HG03520 (cell line): ENCODE measurements around the gene PTBP1.

Source experiments
- ATAC-seq: cut with Tn5 transposase; IDR thresholded peaks from one replicate; pipeline ENCODE4 v1.9.1; 2021; ENCODE audit warnings: mild to moderate bottlenecking, moderate library complexity; ENCODE audit not compliant: unreplicated experiment

Gene PTBP1

DNA sequence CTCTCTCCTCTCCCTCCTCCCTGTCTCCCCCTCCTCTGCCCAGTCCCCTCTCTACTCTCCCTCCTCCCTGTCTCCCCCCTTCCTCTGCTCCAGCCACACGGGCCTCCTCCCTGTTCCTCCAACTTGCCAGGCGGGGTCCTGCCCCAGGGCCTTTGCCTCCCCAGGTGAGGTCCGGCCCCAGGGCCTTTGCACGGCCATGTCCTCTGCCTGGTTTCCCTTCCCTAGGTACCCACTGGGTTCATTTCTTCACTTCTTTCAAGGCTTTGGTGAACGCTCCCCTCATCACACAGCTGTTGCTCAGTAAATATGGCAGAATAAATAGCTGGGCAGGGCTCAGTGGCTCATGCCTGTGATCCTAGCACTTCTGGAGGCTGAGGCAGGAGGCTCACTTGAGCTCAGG, 25.2 kb upstream of the PTBP1 start:
- no peak for ATAC-seq

DNA sequence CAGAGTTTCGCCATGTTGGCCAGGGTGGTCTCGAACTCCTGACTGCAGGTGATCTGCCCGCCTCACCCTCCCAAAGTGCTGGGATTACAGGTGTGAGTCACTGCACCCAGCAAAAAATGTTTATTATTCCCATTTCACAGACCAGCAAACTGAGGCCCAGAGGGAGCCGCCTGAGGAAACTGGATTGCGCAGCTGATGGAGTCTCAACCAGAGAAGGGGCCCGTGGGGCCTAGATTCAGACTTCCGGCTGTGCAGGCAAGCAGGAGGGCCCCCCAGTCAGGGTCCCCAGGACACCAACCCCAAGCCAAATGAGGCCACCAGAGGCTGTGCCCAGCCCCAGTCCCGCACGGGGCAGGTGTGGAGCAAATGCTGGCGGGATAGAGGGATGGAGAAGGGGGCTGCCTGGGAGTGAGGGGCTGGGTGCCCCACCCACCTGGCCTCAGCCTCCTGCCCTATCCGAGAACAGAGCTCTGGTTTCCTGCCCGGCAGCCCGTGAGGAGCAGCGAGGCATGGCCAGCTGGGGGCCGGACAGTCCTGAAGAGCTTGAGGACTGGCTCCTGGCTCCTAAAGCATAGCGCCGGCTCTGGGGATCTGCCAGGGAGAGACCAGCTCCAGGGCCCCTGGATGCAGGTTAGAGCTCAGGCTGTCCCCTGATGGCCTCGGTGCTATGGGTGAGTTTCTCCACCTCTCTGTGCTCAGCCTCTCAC, 24.4 kb upstream of the PTBP1 start:
- ATAC-seq = no peak

DNA sequence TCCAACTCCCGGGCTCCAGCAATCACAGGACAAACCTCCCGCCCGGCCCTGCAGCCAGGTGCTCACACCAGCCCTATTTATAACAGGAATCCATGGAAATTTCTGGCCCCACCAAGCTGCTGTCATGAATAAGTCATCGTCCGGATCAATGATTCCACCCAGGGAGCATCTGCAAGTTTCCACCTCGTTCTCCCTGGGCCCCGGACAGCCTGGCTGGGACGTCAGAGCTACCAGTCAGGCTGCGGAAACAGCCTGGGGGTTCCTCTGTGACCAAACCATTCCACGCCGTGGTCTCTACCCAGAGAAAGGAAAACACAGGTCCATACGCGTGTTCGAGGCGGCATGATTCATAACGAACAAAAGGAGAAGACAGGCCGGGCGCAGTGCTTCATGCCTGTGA, 20.7 kb upstream of the PTBP1 start:
- no peak for ATAC-seq

DNA sequence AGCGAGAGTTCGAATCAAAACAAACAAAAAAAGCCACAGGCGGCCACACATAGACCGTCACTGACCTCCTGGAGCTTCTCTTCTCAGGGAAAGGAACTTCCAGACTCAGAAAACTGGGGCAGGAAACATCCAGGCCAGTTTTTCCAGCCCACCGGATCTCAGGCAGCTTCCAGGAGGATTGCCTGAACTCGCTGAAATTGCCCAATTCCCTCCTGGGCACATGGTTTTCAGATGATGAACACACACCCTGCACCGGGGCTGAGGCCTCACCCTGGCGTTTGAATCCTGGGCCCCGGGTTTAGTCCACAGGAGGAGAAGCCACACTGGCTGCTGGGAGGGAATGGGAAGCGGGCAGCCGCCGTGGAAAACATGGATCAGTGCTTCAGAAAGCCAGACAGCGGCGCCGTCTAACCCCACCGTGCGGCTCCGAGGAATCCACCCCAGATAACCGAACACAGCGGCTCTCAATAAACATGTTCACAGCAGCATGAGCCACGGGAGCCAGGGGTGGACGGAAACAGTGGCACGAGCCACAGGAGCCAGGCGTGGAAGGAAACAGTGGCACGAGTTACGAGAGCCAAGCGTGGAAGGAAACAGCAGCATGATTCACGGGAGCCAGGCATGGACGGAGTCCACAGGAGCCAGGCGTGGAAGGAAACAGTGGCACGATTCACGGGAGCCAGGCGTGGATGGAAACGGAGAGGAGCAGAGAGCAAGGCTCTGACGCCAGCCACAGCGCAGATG, 18.2 kb upstream of the PTBP1 start:
- no peak for ATAC-seq

DNA sequence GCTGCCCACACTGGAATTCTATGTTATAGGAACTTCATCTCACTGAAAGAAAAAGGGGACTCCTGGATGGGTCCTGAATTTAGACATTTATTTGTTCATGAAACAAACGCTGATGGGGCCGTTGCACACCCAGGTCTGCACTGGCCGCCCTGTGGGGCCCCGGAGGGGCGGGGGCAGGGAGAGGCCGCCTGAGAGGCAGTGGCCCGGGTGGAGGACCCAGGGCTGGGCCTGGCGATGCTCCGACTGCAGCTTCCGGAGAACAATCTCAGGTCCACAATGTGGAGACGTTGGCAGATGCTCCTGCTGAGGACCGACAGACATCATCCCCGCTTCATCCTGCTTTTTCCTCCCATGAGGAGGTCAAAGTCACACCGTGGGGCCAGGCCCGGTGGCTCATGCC, 16.3 kb upstream of the PTBP1 start:
- ATAC-seq = no peak

DNA sequence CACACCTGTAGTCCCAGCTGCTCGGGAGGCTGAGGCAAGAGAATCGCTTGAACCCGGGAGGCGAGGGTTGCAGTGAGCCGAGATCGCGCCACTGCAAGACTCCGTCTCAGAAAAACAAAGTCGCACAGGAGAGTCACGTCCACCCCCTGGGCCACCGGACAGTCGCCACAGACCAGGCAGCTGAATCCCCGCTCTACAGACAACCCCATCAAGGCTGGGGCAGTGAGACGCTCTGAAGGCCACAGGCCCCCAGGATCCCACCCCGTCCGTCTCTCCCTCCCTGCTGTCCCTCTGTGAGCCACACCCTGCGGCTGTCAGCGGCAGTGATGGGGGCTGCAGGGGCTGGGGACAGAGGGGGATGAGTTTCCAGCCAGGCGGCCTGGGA, 15.5 kb upstream of the PTBP1 start:
- ATAC-seq = no peak

DNA sequence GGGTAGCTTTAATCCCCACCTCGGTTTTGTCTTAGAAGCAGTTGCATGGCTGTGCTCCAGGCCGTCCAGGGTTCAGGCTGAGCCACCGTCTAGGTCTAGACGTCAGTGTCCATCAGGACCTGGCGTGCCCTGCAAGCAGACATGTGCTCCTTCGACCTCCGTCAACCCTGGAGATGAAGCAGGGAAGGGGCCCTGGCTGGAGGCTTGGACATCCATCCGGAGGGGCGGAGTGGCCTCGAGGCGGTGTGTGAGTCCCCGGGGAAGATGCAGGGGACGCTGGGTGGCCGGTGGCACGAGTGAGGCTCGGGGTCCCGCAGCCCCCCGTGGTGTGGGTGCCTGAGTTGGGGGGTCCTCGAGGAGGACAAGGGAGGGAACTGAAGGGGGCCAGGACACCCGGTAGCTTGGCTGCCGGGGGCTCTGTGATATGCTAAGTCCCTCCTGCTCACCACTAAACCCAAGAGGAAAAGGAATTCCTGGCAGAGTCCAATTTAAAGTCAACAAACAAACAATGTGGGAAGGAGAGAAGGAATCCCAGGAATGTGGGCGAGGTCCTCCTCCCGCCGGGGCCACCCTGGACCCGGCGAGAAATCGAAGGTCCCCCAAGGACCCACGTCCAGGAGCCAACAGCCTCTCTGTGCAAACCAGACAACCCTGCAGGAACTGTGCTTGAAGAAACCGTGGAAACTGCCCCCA, 14.9 kb upstream of the PTBP1 start:
- ATAC-seq = no peak

DNA sequence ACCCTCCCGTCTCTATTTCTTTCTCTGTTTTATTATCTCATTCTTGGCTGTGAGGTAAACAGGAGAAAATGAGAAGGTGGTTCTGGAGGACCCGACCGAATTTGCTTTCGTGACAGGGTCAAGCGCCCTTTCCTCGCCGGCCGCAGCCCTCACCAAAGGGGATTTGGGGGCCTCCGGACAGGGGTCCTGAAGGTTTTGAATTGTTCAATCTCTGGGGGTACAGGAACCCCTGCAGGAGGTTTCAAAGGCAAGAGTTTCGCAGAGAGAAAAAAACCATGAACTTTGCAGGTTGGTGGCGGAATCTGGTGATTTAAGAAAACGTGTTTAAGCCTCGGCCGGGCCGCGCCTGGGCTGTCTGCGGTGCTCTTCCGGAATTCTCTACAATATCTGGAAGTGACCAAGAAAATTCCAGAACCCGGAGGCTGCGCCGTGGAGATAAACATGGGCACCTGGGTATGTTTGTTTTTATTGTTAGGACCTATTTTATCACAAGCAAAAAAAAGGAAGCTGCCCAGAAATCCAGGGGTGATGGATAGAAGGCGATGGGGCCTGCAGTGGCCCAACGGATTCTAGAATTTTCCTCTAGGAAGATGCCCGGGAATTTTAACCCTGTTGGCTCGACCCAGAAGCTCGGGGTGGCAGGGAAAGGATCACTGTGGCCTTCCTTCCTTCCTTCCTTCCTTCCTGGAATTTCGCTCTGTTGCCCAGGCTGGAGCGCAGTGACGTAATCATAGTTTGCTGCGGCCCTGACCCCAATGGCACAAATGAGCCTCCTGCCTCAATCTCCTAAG, 14.2 kb upstream of the PTBP1 start:
- no peak for ATAC-seq

DNA sequence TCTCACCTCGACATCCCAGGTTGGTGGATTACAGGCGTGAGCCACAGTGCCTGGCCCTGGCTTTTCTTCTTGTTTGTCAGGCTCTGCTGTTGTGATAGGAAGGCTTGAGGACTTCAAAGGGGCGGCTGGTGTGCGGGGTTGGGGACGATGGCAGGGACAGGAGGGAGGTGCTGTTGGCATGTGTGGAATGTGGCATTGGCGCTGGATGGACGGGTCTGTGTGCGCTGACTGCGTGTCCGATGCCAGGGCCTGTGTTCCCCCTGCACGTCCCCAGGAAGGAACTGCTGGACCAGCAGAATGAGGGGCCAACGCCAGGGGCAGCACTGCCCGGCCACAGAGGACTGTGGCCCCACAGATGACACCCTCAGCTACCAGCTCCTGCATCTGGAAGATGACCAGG, 12.7 kb upstream of the PTBP1 start:
- ATAC-seq = no peak

DNA sequence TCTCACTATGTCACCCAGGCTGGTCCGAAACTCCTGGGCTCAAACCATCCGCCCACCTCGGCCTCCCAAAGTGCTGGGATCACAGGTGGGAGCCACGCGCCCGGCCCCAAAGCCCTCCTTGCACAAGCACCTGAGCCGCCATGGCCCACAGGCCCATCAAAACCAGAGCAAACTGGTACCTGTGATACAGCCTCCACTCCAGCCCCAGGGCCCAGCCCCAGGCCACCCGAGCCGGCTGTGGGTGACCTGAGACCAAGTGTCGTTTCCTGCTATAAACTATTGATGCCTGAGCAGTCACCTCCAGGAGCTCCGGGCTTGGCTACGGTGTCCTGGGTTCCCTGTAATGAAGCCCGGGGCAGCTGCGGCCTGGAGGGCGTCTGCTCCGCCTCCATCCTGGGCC, 9.7 kb upstream of the PTBP1 start:
- ATAC-seq = no peak

DNA sequence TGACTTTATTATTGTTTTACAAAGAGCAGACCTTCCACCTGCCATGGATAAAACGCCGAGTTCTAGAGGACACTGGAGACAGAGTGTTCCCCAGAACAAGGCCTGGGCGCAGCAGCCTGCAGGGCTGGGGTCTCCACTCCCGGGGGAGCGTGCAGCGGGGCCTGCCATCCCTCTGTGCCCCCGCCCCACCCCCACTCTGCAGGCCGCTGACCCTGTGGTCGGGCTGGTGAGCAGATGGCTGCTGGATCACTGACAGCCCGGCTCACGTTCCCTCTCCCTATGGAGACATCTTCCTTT, 8.6 kb upstream of the PTBP1 start:
- ATAC-seq = no peak

DNA sequence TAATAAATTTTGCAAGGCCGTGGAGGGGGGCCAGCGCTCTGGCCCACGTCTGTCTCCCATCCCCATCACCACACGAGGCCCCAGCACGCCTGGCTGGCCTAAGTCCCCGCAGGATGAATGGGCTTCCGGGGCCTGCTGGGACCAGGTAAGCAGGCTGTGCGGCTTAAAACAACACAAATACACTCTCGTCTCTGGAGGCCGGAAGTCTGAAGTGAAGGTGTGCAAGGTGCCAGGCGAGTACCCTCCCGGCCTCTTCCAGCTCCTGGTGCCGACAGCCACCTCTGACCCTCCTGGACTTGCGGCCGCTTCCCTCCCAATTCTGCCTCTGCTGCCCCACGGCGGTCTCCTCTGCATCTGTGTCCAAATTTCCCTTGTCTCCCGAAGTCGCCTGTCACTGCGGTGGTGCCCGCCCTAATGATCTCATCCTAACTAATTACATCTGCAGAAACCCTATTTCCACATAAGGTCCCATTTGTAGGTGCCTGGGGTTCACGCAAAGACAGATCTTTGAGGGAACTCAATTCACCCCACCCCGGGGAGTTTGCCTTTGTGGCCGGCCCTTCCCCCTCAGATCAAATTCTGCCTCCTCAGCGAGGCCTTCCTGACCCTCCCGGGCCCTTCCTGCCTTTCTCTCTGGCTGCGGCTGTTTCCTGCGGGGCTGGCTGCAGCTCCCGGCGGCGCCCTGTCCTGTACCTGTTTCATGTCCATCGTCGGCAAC, 8.1 kb upstream of the PTBP1 start:
- no peak for ATAC-seq

DNA sequence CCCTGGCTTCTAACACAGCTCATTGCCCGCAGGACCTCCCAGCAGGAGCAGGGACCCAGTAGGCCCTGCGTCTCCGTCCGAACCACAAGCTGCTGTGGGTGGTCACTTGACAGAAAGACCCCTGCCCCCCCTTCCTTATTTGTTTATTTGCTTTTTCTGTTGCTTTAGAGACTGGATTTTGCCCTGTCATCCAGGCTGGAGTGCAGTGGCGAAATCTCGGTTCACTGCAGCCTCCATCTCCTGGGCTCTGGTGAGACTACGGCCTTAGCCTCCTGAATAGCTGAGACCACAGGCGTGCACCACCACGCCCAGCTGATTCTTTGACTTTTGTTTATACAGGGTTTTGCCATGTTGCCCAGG, 7.6 kb upstream of the PTBP1 start:
- ATAC-seq = no peak

DNA sequence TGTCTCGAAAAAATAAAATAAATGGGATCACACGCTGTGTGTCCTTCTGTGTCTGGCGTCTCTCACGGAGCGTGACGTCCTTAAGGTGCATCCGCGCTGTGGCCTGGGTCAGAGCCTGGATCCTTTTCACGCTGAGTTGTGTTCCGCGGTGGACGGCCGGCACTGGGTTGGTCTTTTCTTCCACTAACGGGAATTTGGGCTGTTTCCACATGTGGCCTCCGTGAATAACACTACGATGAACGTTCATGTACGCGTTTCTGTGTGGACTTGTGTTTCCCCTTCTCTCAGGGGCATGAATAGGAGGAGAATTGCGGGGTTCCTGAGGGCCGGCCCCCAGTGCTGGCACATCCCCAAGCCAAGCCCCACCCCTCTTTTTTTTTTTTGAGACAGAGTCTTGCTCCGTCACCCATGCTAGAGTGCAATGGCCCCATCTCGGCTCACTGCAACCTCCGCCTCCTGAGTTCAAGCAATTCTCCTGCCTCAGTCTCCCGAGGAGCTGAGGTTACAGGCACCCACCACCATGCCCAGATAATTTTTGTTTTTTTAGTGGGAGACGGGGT, 6.2 kb upstream of the PTBP1 start:
- no peak for ATAC-seq

DNA sequence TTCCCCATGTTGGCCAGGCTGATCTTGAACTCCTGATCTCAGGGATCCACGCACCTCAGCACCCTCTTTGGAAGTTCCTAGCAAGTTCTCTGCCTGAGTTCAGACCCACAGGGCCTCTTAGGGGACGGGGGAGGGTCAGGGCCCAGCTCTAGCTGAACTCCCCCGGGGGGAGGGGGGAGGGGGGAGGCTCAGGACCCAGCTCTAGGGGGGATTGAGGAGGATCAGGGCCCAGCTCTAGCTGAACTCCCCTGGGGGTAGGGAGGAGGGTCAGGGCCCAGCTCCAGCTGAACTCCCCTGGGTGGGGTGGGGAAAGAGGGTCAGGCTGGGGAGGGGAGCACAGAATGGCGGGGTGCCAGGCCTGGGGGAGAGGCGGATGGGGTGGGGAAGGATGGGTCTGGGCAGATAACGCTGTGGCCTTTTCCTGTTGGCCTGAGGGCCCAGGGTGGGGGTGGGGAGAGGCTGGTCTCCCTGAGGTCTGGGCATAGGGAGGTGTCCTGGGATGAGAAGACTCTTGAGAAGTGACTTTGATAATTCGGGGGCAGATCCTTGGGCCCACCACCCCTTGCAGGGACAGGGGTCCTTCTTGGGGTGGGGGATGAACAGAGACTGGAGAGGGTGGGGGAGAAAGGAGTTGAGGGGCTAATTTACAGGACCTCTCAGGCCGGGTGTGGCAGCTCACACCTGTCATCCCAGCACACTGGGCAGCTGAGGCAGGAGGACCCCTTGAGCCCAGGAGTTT, 5.5 kb upstream of the PTBP1 start:
- ATAC-seq = no peak

DNA sequence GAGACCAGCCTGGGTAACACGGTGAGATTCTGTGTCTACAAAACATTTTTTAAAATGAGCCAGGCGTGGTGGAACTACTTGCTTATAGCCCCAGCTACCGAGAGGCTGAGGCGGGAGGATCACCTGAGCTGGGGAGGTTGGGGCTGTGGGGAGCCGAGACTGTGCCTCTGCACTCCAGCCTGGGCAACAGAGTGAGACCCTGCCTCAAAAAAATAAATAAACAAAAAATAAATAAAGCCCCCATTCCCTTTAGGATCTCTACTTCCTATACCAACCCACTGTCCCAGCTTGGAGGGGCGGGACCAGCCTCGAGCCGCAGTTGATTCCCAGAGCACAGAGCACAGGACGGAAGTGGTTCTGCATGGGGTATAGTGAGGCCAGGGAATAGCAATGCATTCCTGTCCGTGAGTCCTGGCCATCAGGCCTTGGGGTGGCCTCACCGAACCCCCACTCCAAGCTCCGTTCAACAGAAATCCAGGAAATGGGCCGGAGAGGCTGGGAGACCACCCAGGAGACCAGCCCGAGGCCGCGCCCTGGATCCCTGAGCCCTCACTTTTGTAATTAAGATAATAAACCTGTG, 4.9 kb upstream of the PTBP1 start:
- ATAC-seq = no peak

DNA sequence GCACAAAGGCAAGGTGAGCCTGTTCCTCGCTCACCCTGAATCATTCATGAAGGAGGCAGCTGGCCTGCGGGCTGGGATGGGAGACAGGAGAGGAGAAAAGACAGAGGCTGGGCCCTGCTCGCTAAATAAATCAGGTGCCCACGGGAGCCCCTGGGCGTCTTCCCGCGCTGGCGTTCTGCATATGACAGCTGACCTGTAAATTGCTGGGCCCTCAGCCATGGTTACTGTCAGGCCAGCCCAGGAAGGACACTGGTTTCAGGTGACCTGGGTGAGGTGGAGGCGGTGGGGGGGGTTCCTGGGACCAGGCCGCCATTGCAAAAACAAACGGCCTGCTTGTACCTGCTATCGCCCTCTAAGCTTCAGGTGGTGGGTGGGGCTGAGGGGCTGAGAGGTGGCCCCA, 3.4 kb upstream of the PTBP1 start:
- ATAC-seq = no peak

DNA sequence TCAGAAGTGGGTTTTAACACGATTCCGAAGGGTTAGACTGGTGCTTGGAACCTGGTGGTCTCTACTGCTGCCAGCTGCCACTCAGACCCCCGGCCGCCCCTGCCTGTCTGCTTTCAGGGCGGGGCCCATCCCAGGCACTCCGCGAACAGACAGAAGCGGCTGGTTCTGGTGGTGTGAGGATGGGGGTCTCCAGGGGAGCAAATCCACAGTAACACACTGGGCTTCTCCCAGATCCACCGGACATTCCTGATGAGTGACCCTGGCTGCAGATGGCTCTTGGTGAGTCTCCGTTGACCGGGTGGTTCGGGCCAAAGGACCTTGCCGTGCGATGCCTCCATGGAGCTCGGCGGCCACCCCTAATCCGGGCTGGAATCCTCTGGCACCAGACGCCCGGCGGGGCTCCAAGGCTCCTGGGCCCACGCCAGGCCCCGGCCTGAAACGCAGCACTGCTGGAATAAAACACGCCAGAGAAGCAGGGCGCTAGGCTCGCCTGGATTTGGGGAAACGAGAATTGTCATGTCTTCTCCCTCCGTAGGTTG, 2.1 kb upstream of the PTBP1 start:
- no peak for ATAC-seq
